Measurements from ENCODE around the gene CROCC.
"Not testable (repeated sequence)": the region's sequence is repeated elsewhere in the genome, so short reads cannot be mapped to it uniquely, and the experiment has no call there.

The CROCC gene

DNA sequence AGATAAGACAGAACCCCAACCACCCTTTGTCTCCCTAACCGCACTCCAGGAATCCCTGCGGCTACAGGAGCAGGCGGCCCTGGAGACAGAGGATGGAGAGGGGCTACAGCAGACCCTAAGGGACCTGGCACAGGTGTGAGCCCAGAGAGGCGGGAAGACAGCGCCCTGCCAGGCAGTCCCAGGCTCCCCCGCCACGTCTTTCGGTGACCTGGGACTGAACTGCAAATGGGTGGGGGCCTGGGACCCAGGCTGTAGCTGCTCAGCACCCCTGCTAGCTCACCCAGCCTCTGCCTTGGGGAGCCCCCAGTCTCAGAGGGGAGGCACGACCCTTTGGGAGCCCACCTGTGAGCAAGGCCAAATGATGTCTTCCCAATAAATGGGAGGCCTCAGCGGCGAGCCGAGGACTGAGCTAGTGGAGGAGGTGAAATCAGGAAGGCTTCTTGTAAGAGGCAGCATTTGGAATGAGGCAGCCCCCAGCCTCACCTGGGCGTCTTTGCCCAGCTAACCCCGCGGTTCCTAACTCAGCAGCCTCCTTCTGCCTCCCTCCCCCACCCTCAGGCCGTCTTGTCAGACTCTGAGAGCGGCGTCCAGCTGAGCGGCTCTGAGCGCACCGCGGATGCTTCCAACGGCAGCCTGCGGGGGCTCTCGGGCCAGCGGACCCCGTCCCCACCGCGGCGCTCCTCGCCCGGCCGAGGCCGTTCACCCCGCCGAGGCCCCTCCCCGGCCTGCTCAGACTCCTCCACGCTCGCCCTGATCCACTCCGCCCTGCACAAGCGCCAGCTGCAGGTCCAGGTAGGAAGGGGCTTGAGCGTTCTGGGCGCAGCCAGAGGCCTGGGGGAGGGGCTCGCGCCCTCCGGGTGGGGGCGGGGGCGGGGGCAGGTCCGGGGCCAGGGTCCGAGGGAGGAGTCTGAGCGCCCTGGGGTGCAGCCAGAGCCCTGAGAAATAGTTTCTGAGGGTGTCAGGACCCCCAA, 16.9 kb downstream of the CROCC start:
- no peak for FAIRE-seq
- TF ChIP-seq POLR2AphosphoS5 (IDR thresholded peaks at IDR 0.05; ENCODE audit: low read depth, low read length), result no peak
- no peak for TF ChIP-seq SPI1 (IDR thresholded peaks at IDR 0.05; ENCODE audit: low read depth, low read length)
- TF ChIP-seq TAF1 (IDR thresholded peaks at IDR 0.05; ENCODE audit: low read depth, low read length), result no peak
- no peak for TF ChIP-seq POLR2A (IDR thresholded peaks at IDR 0.05; ENCODE audit: low read depth, low read length)
- no peak for TF ChIP-seq PAX5 (IDR thresholded peaks at IDR 0.05; ENCODE audit: insufficient read depth, low read length, severe bottlenecking)
- TF ChIP-seq POU2F2 (IDR thresholded peaks at IDR 0.05; ENCODE audit: low read depth, low read length), result no peak
- no peak for DNase-seq (ENCODE audit: insufficient read length, low spot score)

DNA sequence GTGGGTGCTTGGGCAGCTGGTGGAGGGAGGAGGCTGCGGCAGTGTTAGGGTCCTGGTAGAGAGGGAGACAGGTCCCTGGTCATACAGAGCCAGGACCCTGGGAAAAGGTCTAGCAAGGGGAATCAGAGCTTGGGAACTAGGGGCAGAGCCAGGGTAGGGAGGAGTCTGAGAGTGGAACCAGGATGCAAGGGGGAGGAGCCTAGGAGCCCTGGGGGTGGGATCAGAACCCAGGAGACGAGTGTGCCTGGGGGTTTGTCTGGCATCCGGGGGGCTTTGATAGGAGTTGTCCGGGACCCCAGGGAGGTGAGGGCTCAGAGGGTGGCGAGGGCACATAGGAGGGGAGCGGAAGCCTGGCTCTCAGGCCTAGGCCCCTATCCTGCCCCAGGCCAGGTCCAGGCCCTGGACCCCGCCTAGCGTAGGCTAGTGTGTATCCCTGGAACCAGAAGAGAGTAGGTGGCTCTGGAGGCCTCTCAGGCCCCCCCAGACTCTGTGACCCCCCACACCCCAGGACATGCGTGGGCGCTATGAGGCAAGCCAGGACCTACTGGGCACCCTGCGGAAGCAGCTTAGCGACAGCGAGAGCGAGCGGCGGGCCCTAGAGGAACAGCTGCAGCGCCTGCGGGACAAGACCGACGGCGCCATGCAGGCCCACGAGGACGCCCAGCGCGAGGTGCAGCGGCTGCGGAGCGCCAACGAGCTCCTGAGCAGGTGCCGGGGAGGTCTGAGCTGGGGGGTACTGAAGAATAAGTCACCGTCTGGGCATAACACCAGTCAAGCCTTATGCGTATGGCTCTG, 17.9 kb downstream of the CROCC start:
- not testable (repeated sequence) for DNase-seq (ENCODE audit: insufficient read length, low spot score); FAIRE-seq

DNA sequence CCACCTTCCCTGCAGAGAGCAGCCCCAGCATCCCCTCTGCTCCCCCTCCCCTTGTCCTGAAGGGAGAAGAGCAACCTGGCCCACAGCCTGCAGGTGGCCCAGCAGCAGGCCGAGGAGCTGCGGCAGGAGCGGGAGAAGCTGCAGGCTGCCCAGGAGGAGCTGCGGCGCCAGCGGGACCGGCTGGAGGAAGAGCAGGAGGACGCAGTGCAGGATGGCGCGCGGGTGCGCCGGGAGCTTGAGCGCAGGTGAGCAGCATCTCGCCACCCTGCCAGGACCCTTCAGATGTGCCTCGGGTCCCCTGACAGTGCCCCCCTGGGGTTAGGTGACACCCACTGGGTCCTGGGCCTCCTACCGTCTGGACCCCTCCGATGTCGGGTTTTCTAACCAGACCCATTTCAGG, 22.3 kb downstream of the CROCC start:
- TF ChIP-seq PAX5 (IDR thresholded peaks at IDR 0.05; ENCODE audit: insufficient read depth, low read length, severe bottlenecking), result no peak
- no peak for TF ChIP-seq POU2F2 (IDR thresholded peaks at IDR 0.05; ENCODE audit: low read depth, low read length)
- TF ChIP-seq POLR2AphosphoS5 (IDR thresholded peaks at IDR 0.05; ENCODE audit: low read depth, low read length), result no peak
- no peak for TF ChIP-seq TAF1 (IDR thresholded peaks at IDR 0.05; ENCODE audit: low read depth, low read length)
- no peak for TF ChIP-seq POLR2A (IDR thresholded peaks at IDR 0.05; ENCODE audit: low read depth, low read length)
- no peak for TF ChIP-seq SPI1 (IDR thresholded peaks at IDR 0.05; ENCODE audit: low read depth, low read length)
- no peak for DNase-seq (ENCODE audit: insufficient read length, low spot score)
- no peak for FAIRE-seq

DNA sequence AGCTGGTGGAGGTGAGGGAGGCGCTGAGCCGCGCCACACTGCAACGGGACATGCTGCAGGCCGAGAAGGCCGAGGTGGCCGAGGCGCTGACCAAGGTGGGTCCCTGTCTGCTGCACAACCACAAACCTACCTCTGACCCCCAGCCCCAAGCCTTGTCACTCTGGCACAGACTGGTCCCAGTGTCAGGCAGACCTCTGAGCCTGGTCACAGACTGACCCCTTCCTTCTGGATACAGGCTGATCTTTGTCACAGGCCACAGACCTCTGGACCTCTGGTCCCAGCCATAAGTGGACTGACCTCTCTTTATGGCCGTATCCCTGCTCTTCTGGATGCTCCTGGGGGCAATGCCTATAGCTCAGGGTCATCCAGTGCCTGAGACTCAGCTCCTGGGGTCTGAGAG, 23.8 kb downstream of the CROCC start:
- DNase-seq (ENCODE audit: insufficient read length, low spot score), result not testable (repeated sequence)
- FAIRE-seq, result peak; percentile 9

DNA sequence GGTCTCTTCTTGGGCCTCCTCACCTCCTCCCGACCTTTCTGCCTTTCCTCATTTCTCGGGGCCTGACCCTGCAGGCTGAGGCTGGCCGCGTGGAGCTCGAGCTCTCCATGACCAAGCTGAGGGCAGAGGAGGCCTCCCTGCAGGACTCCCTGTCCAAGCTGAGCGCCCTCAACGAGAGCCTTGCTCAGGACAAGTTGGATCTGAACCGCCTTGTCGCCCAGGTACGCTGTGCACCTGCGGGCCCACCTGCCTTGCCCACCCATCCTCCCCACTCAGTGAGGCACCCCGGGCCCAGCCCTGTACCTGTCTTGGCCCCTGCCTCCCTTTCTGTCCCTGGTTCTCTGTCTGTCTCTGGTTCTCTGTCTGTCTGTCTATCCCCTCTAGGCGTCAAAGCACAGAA, 24.5 kb downstream of the CROCC start:
- not testable (repeated sequence) for DNase-seq (ENCODE audit: insufficient read length, low spot score); FAIRE-seq

DNA sequence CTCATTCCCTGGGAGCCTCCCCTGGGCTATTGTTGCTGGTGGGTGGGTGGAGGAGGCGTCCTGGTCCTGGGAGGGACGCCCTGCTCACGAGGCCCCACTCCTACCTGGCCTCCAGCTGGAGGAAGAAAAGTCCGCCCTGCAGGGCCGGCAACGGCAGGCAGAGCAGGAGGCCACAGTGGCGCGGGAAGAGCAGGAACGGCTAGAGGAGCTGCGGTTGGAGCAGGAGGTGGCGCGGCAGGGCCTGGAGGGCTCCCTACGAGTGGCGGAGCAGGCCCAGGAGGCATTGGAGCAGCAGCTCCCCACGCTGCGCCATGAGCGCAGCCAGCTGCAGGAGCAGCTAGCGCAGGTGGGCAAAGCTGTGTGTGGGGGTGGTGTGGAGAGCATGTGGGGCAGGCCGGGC, 24.9 kb downstream of the CROCC start:
- TF ChIP-seq POLR2AphosphoS5 (IDR thresholded peaks at IDR 0.05; ENCODE audit: low read depth, low read length) (no peak), POLR2A (IDR thresholded peaks at IDR 0.05; ENCODE audit: low read depth, low read length) (no peak), POU2F2 (IDR thresholded peaks at IDR 0.05; ENCODE audit: low read depth, low read length) (no peak)
- no peak for DNase-seq (ENCODE audit: insufficient read length, low spot score)
- FAIRE-seq, result no peak

DNA sequence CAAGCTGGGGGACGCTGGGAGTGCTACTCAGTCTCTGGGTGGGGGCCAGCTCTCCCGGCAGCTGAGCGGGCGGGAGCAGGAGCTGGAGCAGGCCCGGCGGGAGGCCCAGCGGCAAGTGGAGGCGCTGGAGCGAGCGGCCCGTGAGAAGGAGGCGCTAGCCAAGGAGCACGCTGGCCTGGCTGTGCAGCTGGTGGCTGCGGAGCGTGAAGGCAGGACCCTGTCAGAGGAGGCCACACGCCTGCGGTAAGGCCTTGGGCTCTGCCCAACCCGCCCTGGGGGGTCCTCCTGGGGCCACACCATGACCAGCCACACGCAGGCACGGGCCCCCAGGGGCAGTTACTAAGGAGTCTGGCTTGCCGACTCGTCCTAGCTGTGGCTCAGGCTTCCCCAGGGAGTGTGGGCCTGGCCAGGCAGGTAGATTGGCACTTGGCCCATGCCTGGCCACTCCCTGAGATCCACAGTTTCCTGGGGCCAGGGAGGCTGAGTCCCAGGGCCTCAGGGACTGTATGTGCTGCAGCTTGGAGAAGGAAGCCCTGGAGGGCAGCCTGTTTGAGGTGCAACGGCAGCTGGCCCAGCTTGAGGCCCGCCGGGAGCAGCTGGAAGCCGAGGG, 26.7 kb downstream of the CROCC start:
- FAIRE-seq; DNase-seq (ENCODE audit: insufficient read length, low spot score): not testable (repeated sequence)

DNA sequence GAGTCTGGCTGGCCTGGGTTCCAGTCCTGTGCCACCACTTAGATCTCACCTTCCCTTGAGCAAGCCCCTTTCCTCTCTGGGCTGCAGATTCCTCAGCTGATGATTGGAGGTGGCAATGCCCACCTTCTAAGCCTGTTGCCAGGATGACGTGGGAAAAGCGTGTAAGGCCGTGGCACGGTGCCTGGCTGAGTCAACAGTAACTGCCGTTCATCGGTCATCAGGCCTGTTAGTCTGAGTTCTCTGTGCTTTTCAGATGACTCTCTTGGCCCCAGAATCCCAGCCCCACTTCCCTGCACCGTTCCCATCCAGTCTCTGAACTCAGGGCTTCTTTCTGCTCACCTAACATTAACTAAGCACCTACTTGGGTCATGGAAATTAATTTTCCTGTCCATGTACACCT, 27.3 kb downstream of the CROCC start:
- FAIRE-seq, result peak; percentile 83
- not testable (repeated sequence) for DNase-seq (ENCODE audit: insufficient read length, low spot score)

DNA sequence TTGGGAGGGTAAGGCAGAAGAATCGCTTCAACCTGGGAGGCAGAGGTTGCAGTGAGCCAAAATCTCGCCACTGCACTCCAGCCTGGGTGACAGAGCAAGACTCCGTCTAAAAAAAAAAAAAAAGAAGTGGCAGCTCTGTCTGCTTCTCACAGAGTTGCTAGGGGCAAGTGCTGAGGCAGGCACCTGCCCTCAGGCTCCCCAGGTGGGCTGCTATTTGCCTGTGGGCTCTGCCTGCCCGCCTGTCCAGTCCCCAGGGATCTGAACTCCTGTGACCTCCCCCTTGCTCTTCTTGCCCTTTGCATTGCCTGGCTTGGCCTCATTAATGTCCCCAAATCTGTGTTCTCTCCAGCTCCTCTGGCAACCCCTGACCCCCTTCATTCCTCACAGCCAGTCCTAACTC, 30.6 kb downstream of the CROCC start:
- peak; percentile 57 for FAIRE-seq
- DNase-seq (ENCODE audit: insufficient read length, low spot score), result not testable (repeated sequence)

DNA sequence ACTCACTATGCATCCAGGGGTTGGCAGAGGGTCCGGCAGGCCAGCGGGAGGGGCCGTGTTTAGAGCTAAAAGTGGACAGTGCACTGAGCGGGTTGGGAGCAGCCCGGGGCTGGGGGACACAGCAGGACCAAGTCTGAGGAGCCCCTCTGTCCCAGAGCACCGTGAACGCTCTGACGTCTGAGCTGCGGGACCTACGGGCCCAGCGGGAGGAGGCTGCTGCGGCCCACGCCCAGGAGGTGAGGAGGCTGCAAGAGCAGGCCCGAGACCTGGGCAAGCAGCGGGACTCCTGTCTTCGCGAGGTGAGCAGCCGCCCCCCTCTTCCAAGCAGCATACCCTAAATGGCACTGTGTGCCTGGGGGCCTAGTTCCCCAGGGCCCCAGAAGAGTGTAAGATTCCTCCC, 32.8 kb downstream of the CROCC start:
- FAIRE-seq (no peak), DNase-seq (ENCODE audit: insufficient read length, low spot score) (no peak)
- TF ChIP-seq PAX5 (IDR thresholded peaks at IDR 0.05; ENCODE audit: insufficient read depth, low read length, severe bottlenecking) (no peak), TAF1 (IDR thresholded peaks at IDR 0.05; ENCODE audit: low read depth, low read length) (no peak), POLR2A (IDR thresholded peaks at IDR 0.05; ENCODE audit: low read depth, low read length) (no peak), SPI1 (IDR thresholded peaks at IDR 0.05; ENCODE audit: low read depth, low read length) (no peak), POU2F2 (IDR thresholded peaks at IDR 0.05; ENCODE audit: low read depth, low read length) (no peak), POLR2AphosphoS5 (IDR thresholded peaks at IDR 0.05; ENCODE audit: low read depth, low read length) (no peak)

DNA sequence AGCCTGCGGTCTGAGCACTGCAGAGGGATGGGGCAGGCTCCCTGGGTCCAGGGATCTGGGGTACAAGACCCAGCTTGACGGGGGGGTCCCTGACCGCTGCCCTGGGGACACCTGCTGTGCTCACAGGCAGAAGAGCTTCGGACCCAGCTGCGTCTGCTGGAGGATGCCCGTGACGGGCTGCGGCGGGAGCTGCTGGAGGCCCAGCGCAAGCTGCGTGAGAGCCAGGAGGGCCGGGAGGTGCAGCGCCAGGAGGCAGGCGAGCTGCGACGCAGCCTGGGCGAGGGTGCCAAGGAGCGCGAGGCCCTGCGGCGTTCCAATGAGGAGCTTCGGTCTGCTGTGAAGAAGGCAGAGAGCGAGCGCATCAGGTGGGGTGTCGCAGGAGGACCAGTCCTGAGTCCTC, 33.5 kb downstream of the CROCC start:
- no peak for FAIRE-seq
- DNase-seq (ENCODE audit: insufficient read length, low spot score), result no peak
- TF ChIP-seq SPI1 (IDR thresholded peaks at IDR 0.05; ENCODE audit: low read depth, low read length), result no peak
- no peak for TF ChIP-seq TAF1 (IDR thresholded peaks at IDR 0.05; ENCODE audit: low read depth, low read length)
- TF ChIP-seq POLR2A (IDR thresholded peaks at IDR 0.05; ENCODE audit: low read depth, low read length), result no peak
- no peak for TF ChIP-seq POLR2AphosphoS5 (IDR thresholded peaks at IDR 0.05; ENCODE audit: low read depth, low read length)
- no peak for TF ChIP-seq PAX5 (IDR thresholded peaks at IDR 0.05; ENCODE audit: insufficient read depth, low read length, severe bottlenecking)
- no peak for TF ChIP-seq POU2F2 (IDR thresholded peaks at IDR 0.05; ENCODE audit: low read depth, low read length)
